Measurements from ENCODE around the gene KCNS1. TPM values are rescaled to one million over a fixed set of nuclear protein-coding genes. Genes with fewer than 3 reads are reported as not detected.

The KCNS1 gene
- total RNA-seq, 1 experiment from 2014 or later: 0.98 TPM

DNA sequence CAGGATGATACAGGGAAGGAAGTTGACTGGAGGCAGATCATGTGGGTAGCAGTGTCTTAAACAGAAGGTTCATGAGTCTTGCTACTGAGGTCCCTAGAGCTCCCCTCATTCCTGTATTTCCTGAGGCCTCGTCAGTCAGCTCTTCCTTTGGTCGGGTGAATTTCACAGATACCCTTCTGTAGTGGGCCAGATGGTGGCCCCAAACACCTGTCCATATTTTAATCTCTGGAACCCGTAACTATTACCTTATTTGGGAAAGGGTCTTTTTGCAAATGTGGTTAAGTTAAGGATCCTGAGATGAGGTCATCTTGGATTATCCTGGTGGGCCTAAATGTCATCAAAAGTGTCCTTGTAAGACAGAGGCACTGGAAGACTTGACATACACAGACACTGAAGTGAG, 9.6 kb downstream of the KCNS1 start:
- H3K14ac ChIP-seq (ENCODE audit: insufficient read depth, low read length): no peak overlapping the region
- no peak overlapping the region for H3K27ac Mint-ChIP-seq
- H2AK5ac ChIP-seq (ENCODE audit: insufficient read length, low read length): no peak overlapping the region
- H3K23me2 ChIP-seq (ENCODE audit: insufficient read length, low read depth, low read length, poor library complexity, severe bottlenecking): no peaks in the 10 kb centered on the region
- no peaks in the 10 kb centered on the region for H4K20me1 ChIP-seq (ENCODE audit: control insufficient read depth, insufficient read depth, insufficient read length)
- no peak overlapping the region for H4K8ac ChIP-seq (replicated peaks; ENCODE audit: insufficient read length, low read depth, low read length)
- no peak overlapping the region for H3K4ac ChIP-seq (ENCODE audit: low read depth, low read length)
- no peak overlapping the region for H3K9ac ChIP-seq (ENCODE audit: extremely low read depth, insufficient read length, low read length)
- no peaks in the 10 kb centered on the region for H3K36me3 Mint-ChIP-seq (ENCODE audit: insufficient read depth in 1 of 3, low read depth in 3 of 3)
- no peaks in the 10 kb centered on the region for H3K79me1 ChIP-seq (ENCODE audit: insufficient read depth, low read depth, low read length, poor library complexity, severe bottlenecking)
- no peak overlapping the region for H3K4me3 Mint-ChIP-seq
- H3K4me1 Mint-ChIP-seq: peaks cover 7 to 9% of the 10 kb centered on the region in 2 experiments
- peaks cover 2% of the 10 kb centered on the region for H3K27me3 Mint-ChIP-seq (ENCODE audit: low read depth)
- DNase-seq: no peak
- no peak overlapping the region for H3K18ac ChIP-seq (ENCODE audit: insufficient read length, low read depth, low read length)
- H4K5ac ChIP-seq (ENCODE audit: insufficient read length, low read depth, low read length): no peak overlapping the region
- no peak overlapping the region for H3T11ph ChIP-seq (ENCODE audit: low read length)
- no peaks in the 10 kb centered on the region for H3K27me3 ChIP-seq (ENCODE audit: insufficient read depth, low read length)
- no peak overlapping the region for H3K56ac ChIP-seq (ENCODE audit: insufficient read length, low read depth, low read length)
- no peak overlapping the region for H2AFZ ChIP-seq (ENCODE audit: low read length)
- TF ChIP-seq, protein P1, sequence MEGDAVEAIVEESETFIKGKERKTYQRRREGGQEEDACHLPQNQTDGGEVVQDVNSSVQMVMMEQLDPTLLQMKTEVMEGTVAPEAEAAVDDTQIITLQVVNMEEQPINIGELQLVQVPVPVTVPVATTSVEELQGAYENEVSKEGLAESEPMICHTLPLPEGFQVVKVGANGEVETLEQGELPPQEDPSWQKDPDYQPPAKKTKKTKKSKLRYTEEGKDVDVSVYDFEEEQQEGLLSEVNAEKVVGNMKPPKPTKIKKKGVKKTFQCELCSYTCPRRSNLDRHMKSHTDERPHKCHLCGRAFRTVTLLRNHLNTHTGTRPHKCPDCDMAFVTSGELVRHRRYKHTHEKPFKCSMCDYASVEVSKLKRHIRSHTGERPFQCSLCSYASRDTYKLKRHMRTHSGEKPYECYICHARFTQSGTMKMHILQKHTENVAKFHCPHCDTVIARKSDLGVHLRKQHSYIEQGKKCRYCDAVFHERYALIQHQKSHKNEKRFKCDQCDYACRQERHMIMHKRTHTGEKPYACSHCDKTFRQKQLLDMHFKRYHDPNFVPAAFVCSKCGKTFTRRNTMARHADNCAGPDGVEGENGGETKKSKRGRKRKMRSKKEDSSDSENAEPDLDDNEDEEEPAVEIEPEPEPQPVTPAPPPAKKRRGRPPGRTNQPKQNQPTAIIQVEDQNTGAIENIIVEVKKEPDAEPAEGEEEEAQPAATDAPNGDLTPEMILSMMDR (conservative IDR thresholded peaks at IDR 0.05): no peak
- no peak overlapping the region for H2BK15ac ChIP-seq (ENCODE audit: low read depth, low read length)
- no peak overlapping the region for H2BK12ac ChIP-seq (ENCODE audit: insufficient read length, low read depth, low read length)
- no peaks in the 10 kb centered on the region for H3K9me3 Mint-ChIP-seq
- H2BK5ac ChIP-seq (ENCODE audit: insufficient read length, low read length): no peak overlapping the region
- no peaks in the 10 kb centered on the region; the same call in 1 of the 2 replicates for H3K79me2 ChIP-seq (ENCODE audit: insufficient read depth, low read length)
- no peak overlapping the region for H2BK20ac ChIP-seq (ENCODE audit: low read depth, low read length, poor library complexity, severe bottlenecking)
- no peak overlapping the region for H3K4me2 ChIP-seq (ENCODE audit: insufficient read depth, insufficient read length, low read length)
- H3K27ac ChIP-seq (ENCODE audit: insufficient read length, low read depth, low read length): no peak overlapping the region
- no peak overlapping the region for H4K91ac ChIP-seq (ENCODE audit: insufficient read length, low read depth, low read length)
- H3K23ac ChIP-seq (ENCODE audit: insufficient read length, low read depth, low read length): no peak overlapping the region
- no peak overlapping the region for H2BK120ac ChIP-seq (ENCODE audit: low read depth, low read length, poor library complexity, severe bottlenecking)
- no peaks in the 10 kb centered on the region for H3K4me1 ChIP-seq (ENCODE audit: insufficient read depth, low read length)
- no CpG with 5 or more reads among the region's 3 CpGs for WGBS (ENCODE audit: extremely low coverage, insufficient read length, low lambda C conversion rate)
- H3K9me3 ChIP-seq (ENCODE audit: control insufficient read depth, low read depth, low read length): no peaks in the 10 kb centered on the region
